Measurements from ENCODE around the gene FBL.
A peak's percentile ranks its signal among the peaks of the same experiment; 100 is the strongest.
"Not testable (repeated sequence)": the region's sequence is repeated elsewhere in the genome, so short reads cannot be mapped to it uniquely, and the experiment has no call there.

Gene FBL

GRCh38 chr19:39876486-39876885 lies 30.3 kb upstream of the FBL start:
- not testable (repeated sequence) for DNase-seq (ENCODE audit: low spot score)

- DNase-seq (ENCODE audit: low spot score), result not testable (repeated sequence)
These were observed 29.3 kb upstream of the FBL start for GRCh38 chr19:39875401-39875864.

- no peak for DNase-seq (ENCODE audit: low spot score)
These were observed 28.2 kb upstream of the FBL start for GRCh38 chr19:39874404-39874803.

GRCh38 chr19:39873385-39873784 lies 27.2 kb upstream of the FBL start:
- DNase-seq (ENCODE audit: low spot score), result no peak

GRCh38 chr19:39871886-39872866 lies 26.0 kb upstream of the FBL start:
- no peak for DNase-seq (ENCODE audit: low spot score)

- DNase-seq (ENCODE audit: low spot score), result no peak
These were observed 25.2 kb upstream of the FBL start for GRCh38 chr19:39871362-39871761.

GRCh38 chr19:39870171-39870971 lies 24.2 kb upstream of the FBL start:
- no peak for DNase-seq (ENCODE audit: low spot score)

GRCh38 chr19:39867952-39868351 lies 21.8 kb upstream of the FBL start:
- no peak for DNase-seq (ENCODE audit: low spot score)

- DNase-seq (ENCODE audit: low spot score), result no peak
These were observed 21.0 kb upstream of the FBL start for GRCh38 chr19:39867133-39867532.

GRCh38 chr19:39865953-39866352 lies 19.8 kb upstream of the FBL start:
- DNase-seq (ENCODE audit: low spot score), result no peak

GRCh38 chr19:39865186-39865585 lies 19.0 kb upstream of the FBL start:
- no peak for DNase-seq (ENCODE audit: low spot score)

GRCh38 chr19:39864118-39864517 lies 17.9 kb upstream of the FBL start:
- DNase-seq (ENCODE audit: low spot score), result no peak

- no peak for DNase-seq (ENCODE audit: low spot score)
These were observed 12.4 kb upstream of the FBL start for GRCh38 chr19:39858541-39858940.

GRCh38 chr19:39852882-39853281 lies 6.7 kb upstream of the FBL start:
- DNase-seq (ENCODE audit: low spot score), result no peak

- no peak for DNase-seq (ENCODE audit: low spot score)
These were observed 4.7 kb upstream of the FBL start for GRCh38 chr19:39850892-39851291.

- DNase-seq (ENCODE audit: low spot score), result no peak
These were observed 2.2 kb upstream of the FBL start for GRCh38 chr19:39848392-39848791.

GRCh38 chr19:39847525-39847924 lies 1.3 kb upstream of the FBL start:
- DNase-seq (ENCODE audit: low spot score), result no peak

GRCh38 chr19:39846678-39847486 lies 703 bp upstream of the FBL start:
- no peak for DNase-seq (ENCODE audit: low spot score)

- no peak for DNase-seq (ENCODE audit: low spot score)
These were observed 621 bp downstream of the FBL start for GRCh38 chr19:39845584-39845932.

- no peak for DNase-seq (ENCODE audit: low spot score)
These were observed 1.0 kb downstream of the FBL start for GRCh38 chr19:39845172-39845571.

- peak; percentile 49 for DNase-seq (ENCODE audit: low spot score)
These were observed 2.0 kb downstream of the FBL start for GRCh38 chr19:39843919-39844793.
